Bronchial epithelial cell (primary cell): ENCODE data around the gene SOAT1. TPM values are rescaled to one million over a fixed set of nuclear protein-coding genes. Genes with fewer than 3 reads are reported as not detected.

Source experiments
- DNase-seq: peaks from one replicate; pipeline ENCODE4 v3.0.0-alpha.2; 2010; ENCODE audit warnings: low read depth
- FAIRE-seq: peaks from 2 replicates; lab custom pipeline; 2011; peaks lifted over from hg19 to GRCh38; lab: Jason Lieb, UNC
- H3K27me3 ChIP-seq: 2 replicates; pipeline ENCODE4 v1.5.1; 2011; ENCODE audit warnings: low read length; ENCODE audit not compliant: control insufficient read depth, insufficient read depth
- H3K36me3 ChIP-seq: 2 replicates; pipeline ENCODE4 v1.5.1; 2011; ENCODE audit warnings: low read length; ENCODE audit not compliant: control insufficient read depth, insufficient read depth
- H3K4me3 ChIP-seq: 2 replicates; pipeline ENCODE4 v1.5.1; 2011; ENCODE audit warnings: mild to moderate bottlenecking, low read depth, low read length, control low read depth
- total RNA-seq: library from RNA; depleted of rRNA; stranded (reverse); fragments of >200 nt; gene quantifications from 2 replicates; pipeline ENCODE4 v1.2.1, GENCODE V29; 2014
- TF ChIP-seq, protein P1 (sequence below): IDR thresholded peaks from 2 replicates; pipeline ENCODE4 v1.5.1; 2011; ENCODE audit warnings: mild to moderate bottlenecking, moderate library complexity, low read length, control low read depth, inconsistent platforms; ENCODE audit not compliant: insufficient read depth, severe bottlenecking

The SOAT1 gene
- total RNA-seq, 1 donor from 2014 or later, result 8.4 TPM

DNA sequence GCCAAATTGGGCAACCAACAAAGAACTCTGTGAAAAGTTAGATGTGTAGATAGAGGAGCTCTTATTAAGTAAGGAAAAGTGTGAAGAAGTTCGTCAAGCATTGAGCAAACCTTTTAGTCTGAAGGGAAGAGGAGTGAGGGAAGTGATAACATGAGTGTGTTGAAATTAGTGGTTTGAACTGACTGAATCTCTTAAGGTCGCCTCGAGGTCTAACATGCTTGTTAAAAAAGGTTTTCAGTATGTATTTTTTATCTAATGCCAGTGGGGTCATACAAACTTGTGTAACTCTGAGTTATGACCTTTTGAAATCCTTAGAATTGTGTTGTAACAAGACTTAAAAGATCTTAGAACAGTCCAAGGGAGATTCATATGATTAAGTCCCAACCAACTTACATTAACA is 34.1 kb downstream of the SOAT1 start:
- TF ChIP-seq, protein P1, sequence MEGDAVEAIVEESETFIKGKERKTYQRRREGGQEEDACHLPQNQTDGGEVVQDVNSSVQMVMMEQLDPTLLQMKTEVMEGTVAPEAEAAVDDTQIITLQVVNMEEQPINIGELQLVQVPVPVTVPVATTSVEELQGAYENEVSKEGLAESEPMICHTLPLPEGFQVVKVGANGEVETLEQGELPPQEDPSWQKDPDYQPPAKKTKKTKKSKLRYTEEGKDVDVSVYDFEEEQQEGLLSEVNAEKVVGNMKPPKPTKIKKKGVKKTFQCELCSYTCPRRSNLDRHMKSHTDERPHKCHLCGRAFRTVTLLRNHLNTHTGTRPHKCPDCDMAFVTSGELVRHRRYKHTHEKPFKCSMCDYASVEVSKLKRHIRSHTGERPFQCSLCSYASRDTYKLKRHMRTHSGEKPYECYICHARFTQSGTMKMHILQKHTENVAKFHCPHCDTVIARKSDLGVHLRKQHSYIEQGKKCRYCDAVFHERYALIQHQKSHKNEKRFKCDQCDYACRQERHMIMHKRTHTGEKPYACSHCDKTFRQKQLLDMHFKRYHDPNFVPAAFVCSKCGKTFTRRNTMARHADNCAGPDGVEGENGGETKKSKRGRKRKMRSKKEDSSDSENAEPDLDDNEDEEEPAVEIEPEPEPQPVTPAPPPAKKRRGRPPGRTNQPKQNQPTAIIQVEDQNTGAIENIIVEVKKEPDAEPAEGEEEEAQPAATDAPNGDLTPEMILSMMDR, result no peak
- H3K36me3 ChIP-seq, result no peaks in the 10 kb centered on the region
- no peaks in the 10 kb centered on the region for H3K27me3 ChIP-seq
- H3K4me3 ChIP-seq, result no peak overlapping the region
- FAIRE-seq (no peak), DNase-seq (no peak)

DNA sequence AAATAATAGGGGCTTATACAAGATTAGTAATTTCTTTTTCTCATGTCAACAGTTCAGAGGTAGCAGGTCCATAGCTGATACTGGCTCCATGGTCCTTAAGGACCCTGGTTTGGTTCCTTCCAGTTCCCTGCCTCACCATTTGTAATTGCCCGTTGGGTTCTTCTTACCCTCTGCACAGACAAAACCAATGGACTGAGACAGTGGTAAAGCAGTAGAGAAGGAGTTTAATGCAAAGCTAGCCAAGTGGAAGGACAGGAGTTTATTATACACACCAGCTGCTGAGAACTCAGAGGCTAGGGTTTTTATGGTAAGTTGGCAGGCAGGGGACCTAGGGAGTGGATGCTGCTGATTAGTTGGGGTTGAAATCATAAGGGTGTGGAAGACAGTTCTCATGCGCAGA is 36.3 kb downstream of the SOAT1 start:
- Histone ChIP-seq H3K27me3 (no peaks in the 10 kb centered on the region), H3K4me3 (no peak overlapping the region), H3K36me3 (no peaks in the 10 kb centered on the region)
- FAIRE-seq (no peak), DNase-seq (no peak)
- TF ChIP-seq, protein P1, result no peak

- no peak for DNase-seq
- H3K36me3 ChIP-seq, result no peaks in the 10 kb centered on the region
- H3K4me3 ChIP-seq, result no peak overlapping the region
- TF ChIP-seq, protein P1, result no peak
- FAIRE-seq, result no peak
- no peaks in the 10 kb centered on the region for H3K27me3 ChIP-seq
Observed at GRCh38 chr1:179334440-179334839, 40.8 kb downstream of the SOAT1 start.

GRCh38 chr1:179337288-179337687 is 43.7 kb downstream of the SOAT1 start:
- no peak for FAIRE-seq
- no peaks in the 10 kb centered on the region for H3K27me3 ChIP-seq
- TF ChIP-seq, protein P1, result no peak

DNA sequence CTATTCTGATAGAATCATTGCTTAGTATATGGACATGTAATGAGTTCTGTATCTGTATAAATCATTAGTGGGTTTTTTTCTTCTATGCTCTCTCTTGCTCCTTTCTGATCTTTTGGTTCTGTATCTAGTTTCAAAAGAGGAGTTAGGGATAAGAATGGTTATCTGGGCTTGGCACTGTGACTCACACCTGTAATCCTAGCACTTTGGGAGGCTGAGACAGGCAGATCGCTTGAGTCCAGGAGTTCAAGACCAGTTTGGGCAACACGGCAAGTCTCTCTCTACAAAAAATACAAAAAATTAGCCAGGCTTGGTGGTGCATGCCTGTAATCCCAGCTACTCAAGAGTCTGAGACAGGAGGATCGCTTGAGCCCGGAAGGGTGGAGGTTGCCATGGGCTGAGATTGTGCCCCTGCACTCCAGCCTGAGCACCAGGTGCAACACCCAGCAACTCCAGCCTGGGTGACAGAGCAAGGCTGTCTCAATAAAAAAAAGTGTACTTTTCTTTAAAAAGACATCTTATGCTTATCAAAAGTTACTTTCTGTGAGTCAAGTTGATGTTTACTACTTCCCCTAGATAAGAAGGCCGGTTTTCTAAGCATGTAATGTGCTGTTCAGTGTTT is 44.5 kb downstream of the SOAT1 start:
- TF ChIP-seq, protein P1, result no peak
- no peaks in the 10 kb centered on the region for H3K36me3 ChIP-seq
- no peak overlapping the region for H3K4me3 ChIP-seq
- FAIRE-seq (no peak), DNase-seq (no peak)
- no peaks in the 10 kb centered on the region for H3K27me3 ChIP-seq

More at GRCh38 chr1:179337288-179337687, 43.7 kb downstream of the SOAT1 start:
- no peak for DNase-seq
- H3K4me3 ChIP-seq, result no peak overlapping the region
- H3K36me3 ChIP-seq, result no peaks in the 10 kb centered on the region

GRCh38 chr1:179340918-179341317 is 47.3 kb downstream of the SOAT1 start:
- Histone ChIP-seq H3K27me3 (no peaks in the 10 kb centered on the region), H3K4me3 (no peak overlapping the region), H3K36me3 (peaks cover 1% of the 10 kb centered on the region)
- TF ChIP-seq, protein P1, result no peak
- DNase-seq, result no peak
- no peak for FAIRE-seq
